ENCODE data around the gene SLC17A9.

DNA sequence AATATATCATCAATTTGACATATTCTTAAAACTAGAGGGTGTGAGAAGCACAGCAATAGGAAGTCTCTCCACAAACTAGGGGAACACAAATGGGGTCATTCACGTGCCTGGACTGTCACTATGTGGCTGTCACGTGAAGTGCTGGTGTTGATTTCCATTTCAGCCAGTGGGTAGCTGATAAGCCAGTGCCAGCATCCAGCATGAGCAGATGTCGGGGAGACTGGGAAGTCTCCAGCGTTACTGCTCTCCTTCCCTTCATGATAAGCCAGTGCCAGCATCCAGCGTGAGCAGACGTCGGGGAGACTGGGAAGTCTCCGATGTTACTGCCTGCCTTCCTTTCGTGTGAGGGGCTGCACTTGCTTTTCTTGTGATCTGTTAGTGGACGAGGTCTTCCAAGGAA lies 5.6 kb upstream of the SLC17A9 start:
- TF ChIP-seq YY1 (IDR thresholded peaks at IDR 0.05; ENCODE audit: insufficient read depth, insufficient read length), result no peak
- no peak for TF ChIP-seq ZNF274 (IDR thresholded peaks at IDR 0.05; ENCODE audit: low read depth, low read length)

Data from NT2/D1 (cell line).